ENCODE data around the gene USH1C.

USH1C gene

DNA sequence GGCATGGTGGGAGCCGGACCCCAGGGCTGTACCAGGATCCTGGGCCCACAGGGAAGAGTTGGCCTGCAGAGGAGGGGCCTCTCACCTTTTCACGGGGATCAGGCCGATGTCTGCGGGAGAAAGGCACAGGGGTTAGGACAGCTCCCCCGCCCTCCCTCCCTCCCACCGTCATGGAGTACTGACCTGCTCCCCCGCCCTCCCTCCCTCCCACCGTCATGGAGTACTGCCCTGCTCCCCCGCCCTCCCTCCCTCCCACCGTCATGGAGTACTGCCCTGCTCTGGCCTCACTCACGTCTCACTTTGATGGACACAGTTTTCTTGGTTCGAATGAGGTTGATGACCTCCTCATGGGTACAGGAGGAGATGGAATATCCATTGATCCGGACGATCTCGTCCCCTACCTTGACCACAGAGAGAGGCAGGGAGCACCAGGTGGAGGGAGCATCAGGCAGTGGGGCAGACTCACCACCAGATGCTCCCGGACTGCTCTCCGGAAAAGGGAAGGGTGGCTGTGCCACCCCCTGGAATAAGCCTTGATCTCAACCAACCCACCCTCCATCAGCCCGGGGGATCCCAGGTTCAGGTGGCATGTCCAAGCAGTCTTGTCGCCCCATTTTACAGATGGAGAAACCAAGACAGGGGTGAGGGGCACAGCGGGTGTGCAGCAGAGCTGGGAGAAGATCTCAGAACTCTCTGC is 17.1 kb downstream of the USH1C start:
- Histone ChIP-seq H3K27me3 (replicated peaks; ENCODE audit: insufficient read depth, low read length) (peaks cover 44% of the 10 kb centered on the region), H3F3A (ENCODE audit: insufficient read depth, low read length) (no peaks in the 10 kb centered on the region), H3K4me2 (ENCODE audit: low read depth, low read length) (no peak overlapping the region), H4K20me1 (ENCODE audit: insufficient read depth, low read length) (no peaks in the 10 kb centered on the region), H2AFZ (ENCODE audit: low read length) (no peak overlapping the region), H3K4me1 (ENCODE audit: low read length) (no peaks in the 10 kb centered on the region), H3K36me3 (replicated peaks; ENCODE audit: insufficient read depth, low read length) (no peaks in the 10 kb centered on the region), H3K9me3 (replicated peaks; ENCODE audit: insufficient read depth, low read length) (no peaks in the 10 kb centered on the region), H3K79me2 (ENCODE audit: low read length) (no peaks in the 10 kb centered on the region), H3K4me3 (ENCODE audit: low read length) (no peak overlapping the region), H3K9me2 (replicated peaks; ENCODE audit: insufficient read depth, low read length) (no peaks in the 10 kb centered on the region), H3K27ac (ENCODE audit: low read length) (no peak overlapping the region), H3K9ac (ENCODE audit: low read length) (no peak overlapping the region)
- DNase-seq, result no peak
- TF ChIP-seq EZH2phosphoT487 (IDR thresholded peaks at IDR 0.05; ENCODE audit: low read length) (no peak), EZH2 (optimal IDR thresholded peaks at IDR 0.05; ENCODE audit: low read depth, low read length) (no peak)
- TF ChIP-seq, protein P1, sequence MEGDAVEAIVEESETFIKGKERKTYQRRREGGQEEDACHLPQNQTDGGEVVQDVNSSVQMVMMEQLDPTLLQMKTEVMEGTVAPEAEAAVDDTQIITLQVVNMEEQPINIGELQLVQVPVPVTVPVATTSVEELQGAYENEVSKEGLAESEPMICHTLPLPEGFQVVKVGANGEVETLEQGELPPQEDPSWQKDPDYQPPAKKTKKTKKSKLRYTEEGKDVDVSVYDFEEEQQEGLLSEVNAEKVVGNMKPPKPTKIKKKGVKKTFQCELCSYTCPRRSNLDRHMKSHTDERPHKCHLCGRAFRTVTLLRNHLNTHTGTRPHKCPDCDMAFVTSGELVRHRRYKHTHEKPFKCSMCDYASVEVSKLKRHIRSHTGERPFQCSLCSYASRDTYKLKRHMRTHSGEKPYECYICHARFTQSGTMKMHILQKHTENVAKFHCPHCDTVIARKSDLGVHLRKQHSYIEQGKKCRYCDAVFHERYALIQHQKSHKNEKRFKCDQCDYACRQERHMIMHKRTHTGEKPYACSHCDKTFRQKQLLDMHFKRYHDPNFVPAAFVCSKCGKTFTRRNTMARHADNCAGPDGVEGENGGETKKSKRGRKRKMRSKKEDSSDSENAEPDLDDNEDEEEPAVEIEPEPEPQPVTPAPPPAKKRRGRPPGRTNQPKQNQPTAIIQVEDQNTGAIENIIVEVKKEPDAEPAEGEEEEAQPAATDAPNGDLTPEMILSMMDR (IDR thresholded peaks at IDR 0.05; ENCODE audit: low read length), result no peak

DNA sequence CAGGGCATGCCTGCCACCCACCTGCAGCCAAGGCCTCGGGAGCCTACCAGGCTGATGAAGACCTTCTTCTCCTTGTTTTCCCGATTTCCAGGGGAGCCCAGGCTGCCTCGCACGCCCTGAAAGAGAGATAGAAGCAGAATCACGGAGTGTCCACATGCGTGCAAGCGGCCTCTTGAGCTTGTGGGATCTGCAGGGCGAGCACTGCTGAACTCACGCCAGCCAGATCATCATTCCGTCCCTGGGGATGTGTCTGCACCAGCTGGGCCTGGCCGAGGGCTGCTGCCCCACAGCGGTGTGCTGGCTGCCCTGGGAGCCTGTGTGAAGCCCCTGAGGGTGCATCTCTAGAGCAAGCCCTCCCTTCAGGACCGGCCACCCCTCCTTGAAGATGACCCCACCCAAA is 17.9 kb downstream of the USH1C start:
- Histone ChIP-seq H3K4me2 (ENCODE audit: low read depth, low read length) (no peak overlapping the region), H3K9me3 (replicated peaks; ENCODE audit: insufficient read depth, low read length) (no peaks in the 10 kb centered on the region), H3F3A (ENCODE audit: insufficient read depth, low read length) (no peaks in the 10 kb centered on the region), H3K4me3 (ENCODE audit: low read length) (no peak overlapping the region), H3K9ac (ENCODE audit: low read length) (no peak overlapping the region), H3K27ac (ENCODE audit: low read length) (no peak overlapping the region), H3K79me2 (ENCODE audit: low read length) (no peaks in the 10 kb centered on the region), H3K27me3 (replicated peaks; ENCODE audit: insufficient read depth, low read length) (peaks cover 38% of the 10 kb centered on the region), H2AFZ (ENCODE audit: low read length) (no peak overlapping the region), H3K4me1 (ENCODE audit: low read length) (no peaks in the 10 kb centered on the region), H3K36me3 (replicated peaks; ENCODE audit: insufficient read depth, low read length) (no peaks in the 10 kb centered on the region), H4K20me1 (ENCODE audit: insufficient read depth, low read length) (no peaks in the 10 kb centered on the region), H3K9me2 (replicated peaks; ENCODE audit: insufficient read depth, low read length) (no peaks in the 10 kb centered on the region)
- TF ChIP-seq EZH2 (optimal IDR thresholded peaks at IDR 0.05; ENCODE audit: low read depth, low read length), result no peak
- no peak for TF ChIP-seq EZH2phosphoT487 (IDR thresholded peaks at IDR 0.05; ENCODE audit: low read length)
- TF ChIP-seq, protein P1 (IDR thresholded peaks at IDR 0.05; ENCODE audit: low read length), result no peak
- DNase-seq, result no peak

DNA sequence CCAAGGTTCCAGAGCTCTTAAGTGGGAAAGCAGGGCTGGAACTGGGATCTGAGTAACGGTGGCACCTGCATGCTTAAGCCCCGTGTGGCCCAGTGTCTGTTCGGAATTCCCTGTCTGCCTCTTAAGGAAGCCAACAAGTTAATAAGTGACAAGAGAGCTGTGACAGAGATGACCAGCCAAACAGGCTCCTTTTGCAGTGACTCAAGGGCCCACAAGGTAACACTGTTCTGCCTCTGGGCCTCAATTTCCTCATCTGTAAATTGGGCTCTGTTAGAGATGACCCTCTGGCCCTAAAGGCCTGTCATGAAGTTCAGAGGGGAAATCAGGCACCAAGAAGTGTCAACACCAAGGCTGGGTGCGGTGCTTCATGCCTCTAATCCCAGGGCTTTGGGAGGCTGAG is 18.6 kb downstream of the USH1C start:
- H3K4me3 ChIP-seq (ENCODE audit: low read length), result no peak overlapping the region
- TF ChIP-seq EZH2phosphoT487 (IDR thresholded peaks at IDR 0.05; ENCODE audit: low read length) (no peak), EZH2 (optimal IDR thresholded peaks at IDR 0.05; ENCODE audit: low read depth, low read length) (no peak)
- TF ChIP-seq, protein P1 (IDR thresholded peaks at IDR 0.05; ENCODE audit: low read length), result no peak
- H3K36me3 ChIP-seq (replicated peaks; ENCODE audit: insufficient read depth, low read length), result no peaks in the 10 kb centered on the region
- H3K9me3 ChIP-seq (replicated peaks; ENCODE audit: insufficient read depth, low read length), result no peaks in the 10 kb centered on the region
- H3K79me2 ChIP-seq (ENCODE audit: low read length), result no peaks in the 10 kb centered on the region
- no peak overlapping the region for H3K27ac ChIP-seq (ENCODE audit: low read length)
- no peak for DNase-seq
- no peak overlapping the region for H3K9ac ChIP-seq (ENCODE audit: low read length)
- no peaks in the 10 kb centered on the region for H3F3A ChIP-seq (ENCODE audit: insufficient read depth, low read length)
- H4K20me1 ChIP-seq (ENCODE audit: insufficient read depth, low read length), result no peaks in the 10 kb centered on the region
- no peak overlapping the region for H2AFZ ChIP-seq (ENCODE audit: low read length)
- H3K27me3 ChIP-seq (replicated peaks; ENCODE audit: insufficient read depth, low read length), result peaks cover 34% of the 10 kb centered on the region
- no peaks in the 10 kb centered on the region for H3K9me2 ChIP-seq (replicated peaks; ENCODE audit: insufficient read depth, low read length)
- H3K4me1 ChIP-seq (ENCODE audit: low read length), result no peaks in the 10 kb centered on the region
- H3K4me2 ChIP-seq (ENCODE audit: low read depth, low read length), result no peak overlapping the region

All from MM.1S (cell line).